ENCODE measurements around the gene DGKG. TPM values are rescaled to one million over a fixed set of nuclear protein-coding genes. Genes with fewer than 3 reads are reported as not detected.

Gene DGKG
- total and polyA plus RNA-seq, 8 donors, result 0.12 to 26.3 (median 2.7) TPM

- WGBS, 5 donors, result 91 to 94% (median 91%) methylated on average over 6 to 9 of the region's 9 CpGs
- no peak overlapping the region for H3K27ac ChIP-seq
- H3K4me1 ChIP-seq, result peaks cover 0 to 14% (median 0%) of the 10 kb centered on the region in 4 donors
- intact Hi-C loops (cut with DNase I; ENCODE audit: low total_unique reads), result no loop called here
- TF ChIP-seq EP300 (IDR thresholded peaks at IDR 0.05) (no peak), POLR2AphosphoS5 (IDR thresholded peaks at IDR 0.05) (no peak), CTCF (IDR thresholded peaks at IDR 0.05) (no peak), POLR2A (IDR thresholded peaks at IDR 0.05) (no peak)
- H3K9me3 ChIP-seq, result no peaks in the 10 kb centered on the region
- H3K27me3 ChIP-seq, result no peaks in the 10 kb centered on the region
- no peak overlapping the region for H3K4me3 ChIP-seq
- no peak for DNase-seq
- H3K36me3 ChIP-seq, result peaks cover 0 to 12% (median 2%) of the 10 kb centered on the region in 4 donors
These were observed 188.7 kb downstream of the DGKG start for GRCh38 chr3:186173224-186173815.

GRCh38 chr3:186172353-186172752 is 189.7 kb downstream of the DGKG start:
- no peak for TF ChIP-seq EP300 (IDR thresholded peaks at IDR 0.05)
- no peak for TF ChIP-seq POLR2A (IDR thresholded peaks at IDR 0.05)
- no peak for TF ChIP-seq CTCF (IDR thresholded peaks at IDR 0.05)
- TF ChIP-seq POLR2AphosphoS5 (IDR thresholded peaks at IDR 0.05), result no peak
- intact Hi-C loops (cut with DNase I; ENCODE audit: low total_unique reads), result no loop called here
- no peak for DNase-seq

DNA sequence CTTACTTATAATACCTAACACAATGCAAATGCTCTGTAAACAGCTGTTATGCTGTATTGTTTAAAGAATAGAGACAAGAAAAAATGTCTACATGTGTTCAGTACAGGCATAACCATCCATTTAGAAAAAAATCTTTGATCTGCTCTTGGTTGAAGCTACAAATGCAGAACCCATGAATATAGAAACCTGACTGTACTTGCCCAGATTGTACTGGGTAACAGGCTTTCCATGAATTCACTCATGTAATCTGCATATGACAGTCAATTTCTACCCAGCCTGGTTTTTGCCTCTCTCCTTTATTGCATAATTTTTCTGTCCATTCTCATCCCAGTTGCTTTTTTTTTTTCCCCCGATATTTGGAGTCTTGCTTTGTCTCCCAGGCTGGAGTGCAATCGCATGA is 190.5 kb downstream of the DGKG start:
- no peaks in the 10 kb centered on the region for H3K27me3 ChIP-seq
- H3K4me1 ChIP-seq, result peaks cover 0 to 7% (median 0%) of the 10 kb centered on the region in 4 donors
- DNase-seq, result no peak
- intact Hi-C loops (cut with DNase I; ENCODE audit: low total_unique reads), result no loop called here
- 93 to 97% (median 96%) methylated on average over 2 of the region's 2 CpGs for WGBS, 5 donors
- no peak overlapping the region for H3K4me3 ChIP-seq
- no peak for TF ChIP-seq EP300 (IDR thresholded peaks at IDR 0.05)
- no peak for TF ChIP-seq POLR2AphosphoS5 (IDR thresholded peaks at IDR 0.05)
- TF ChIP-seq CTCF (IDR thresholded peaks at IDR 0.05), result no peak
- TF ChIP-seq POLR2A (IDR thresholded peaks at IDR 0.05), result no peak
- H3K27ac ChIP-seq, result no peak overlapping the region
- peaks cover 0 to 5% (median 2%) of the 10 kb centered on the region in 4 donors for H3K36me3 ChIP-seq
- H3K9me3 ChIP-seq, result no peaks in the 10 kb centered on the region

More at GRCh38 chr3:186172353-186172752, 189.7 kb downstream of the DGKG start:
- WGBS, 5 donors, result 67 to 79% (median 75%) methylated on average over 2 of the region's 2 CpGs
- no peaks in the 10 kb centered on the region for H3K27me3 ChIP-seq
- peaks cover 0 to 14% (median 0%) of the 10 kb centered on the region in 4 donors for H3K4me1 ChIP-seq
- no peaks in the 10 kb centered on the region for H3K9me3 ChIP-seq
- peaks cover 0 to 5% (median 2%) of the 10 kb centered on the region in 4 donors for H3K36me3 ChIP-seq
- H3K4me3 ChIP-seq, result no peak overlapping the region
- H3K27ac ChIP-seq, result no peak overlapping the region

GRCh38 chr3:186170516-186170915 is 191.5 kb downstream of the DGKG start:
- Histone ChIP-seq H3K4me3 (no peak overlapping the region), H3K4me1 (no peaks in the 10 kb centered on the region), H3K27ac (no peak overlapping the region), H3K36me3 (peaks cover 0 to 4% (median 2%) of the 10 kb centered on the region in 4 donors), H3K9me3 (no peaks in the 10 kb centered on the region), H3K27me3 (no peaks in the 10 kb centered on the region)
- DNase-seq, result no peak
- TF ChIP-seq CTCF (IDR thresholded peaks at IDR 0.05), result no peak
- no peak for TF ChIP-seq POLR2AphosphoS5 (IDR thresholded peaks at IDR 0.05)
- no peak for TF ChIP-seq POLR2A (IDR thresholded peaks at IDR 0.05)
- TF ChIP-seq EP300 (IDR thresholded peaks at IDR 0.05), result no peak
- 26 to 62% (median 39%) methylated on average over 2 of the region's 2 CpGs for WGBS, 5 donors
- intact Hi-C loops (cut with DNase I; ENCODE audit: low total_unique reads), result no loop called here
